GM12878 (cell line): ENCODE data around the gene THRB. TPM values are rescaled to one million over a fixed set of nuclear protein-coding genes. Genes with fewer than 3 reads are reported as not detected.

Experiments
- ATAC-seq: fragments of 200-7000 bp; cut with Tn5 transposase; 3 replicates; pipeline ENCODE4 v1.9.1; 2020; ENCODE audit warnings: mild to moderate bottlenecking, moderate library complexity
- BruUV-seq: library from RNA; stranded (reverse); fragments of 400-500 nt; replicated peaks from 2 replicates; lab custom pipeline; 2021; lab: Mats Ljungman, UMichigan
- CTCF ChIA-PET: fragments of 300-600 bp; sonication (Branson Sonifier 250); formaldehyde crosslinking; extraction: SDS; loops from one replicate; lab custom pipeline; 2021; ENCODE audit warnings: inconsistent platforms; lab: Yijun Ruan, JAX
- POLR2A ChIA-PET: fragments of 350-600 bp; formaldehyde crosslinking; extraction: SDS; loops from one replicate; lab custom pipeline; 2021; ENCODE audit warnings: inconsistent platforms; lab: Charles Lee
- RAD21 ChIA-PET: fragments of 300-600 bp; sonication (Branson Sonifier 250); formaldehyde crosslinking; loops from one replicate; lab custom pipeline; 2023; ENCODE audit warnings: antibody characterized with exemption; ENCODE audit not compliant: unreplicated experiment; lab: Charles Lee
- SMC1A ChIA-PET: fragments of 300-600 bp; sonication (Branson Sonifier 250); formaldehyde crosslinking; loops from one replicate; lab custom pipeline; 2023; ENCODE audit not compliant: unreplicated experiment, uncharacterized antibody; lab: Charles Lee
- DNase-seq: peaks from one replicate; pipeline ENCODE4 v3.0.0-alpha.2; 2011; ENCODE audit warnings: low read depth, low spot score
- FAIRE-seq: peaks from 3 replicates; lab custom pipeline; 2011; peaks lifted over from hg19 to GRCh38; lab: Jason Lieb, UNC
- H2AFZ ChIP-seq: 2 replicates; pipeline ENCODE4 v1.6.0; 2011; ENCODE audit warnings: low read depth, low read length, control low read depth; ENCODE audit not compliant: control insufficient read depth
- H3K27ac ChIP-seq: 2 replicates; pipeline ENCODE4 v1.5.1; 2011; ENCODE audit warnings: control low read depth; ENCODE audit not compliant: control insufficient read depth, insufficient read depth
- H3K27me3 ChIP-seq, 2 experiments: replicated peaks in 1 of 2; 2 replicates each; pipeline versions ENCODE4 v1.6.0 to v1.6.1; 2011; ENCODE audit warnings: low read length in 1 of 2; ENCODE audit not compliant: control insufficient read depth in 2 of 2, insufficient read depth in 2 of 2
- H3K36me3 ChIP-seq, 2 experiments: 2 replicates each; pipeline ENCODE4 v1.5.1; 2011; ENCODE audit warnings: low read length in 1 of 2; ENCODE audit not compliant: control insufficient read depth in 2 of 2, insufficient read depth in 2 of 2
- H3K4me1 ChIP-seq: 2 replicates; pipeline ENCODE4 v1.6.1; 2011; ENCODE audit warnings: mild to moderate bottlenecking, low read length, moderate library complexity, mixed read lengths; ENCODE audit not compliant: control insufficient read depth, insufficient read depth
- H3K4me2 ChIP-seq: 2 replicates; pipeline ENCODE4 v1.6.0; 2011; ENCODE audit warnings: control low read depth; ENCODE audit not compliant: control insufficient read depth, insufficient read depth
- H3K4me3 ChIP-seq: fragments of 200-600 bp; sonication (generic); 2 replicates; pipeline ENCODE4 v1.5.1; 2016
- H3K79me2 ChIP-seq: 2 replicates; pipeline ENCODE4 v1.6.0; 2011; ENCODE audit warnings: low read length; ENCODE audit not compliant: control insufficient read depth, insufficient read depth
- H3K9ac ChIP-seq: 2 replicates; pipeline ENCODE4 v1.8.0; 2011; ENCODE audit warnings: low read length, control low read depth, mixed read lengths; ENCODE audit not compliant: control insufficient read depth, insufficient read depth
- H3K9me3 ChIP-seq: replicated peaks from 3 replicates; pipeline ENCODE4 v1.5.1; 2011; ENCODE audit warnings: mild to moderate bottlenecking, low read length; ENCODE audit not compliant: control insufficient read depth, insufficient read depth
- H4K20me1 ChIP-seq: 2 replicates; pipeline ENCODE4 v1.6.0; 2011; ENCODE audit not compliant: control insufficient read depth, insufficient read depth
- BCL11A ChIP-seq: IDR thresholded peaks from 2 replicates; pipeline ENCODE4 v1.6.1; 2011; ENCODE audit warnings: low read depth, low read length
- BMI1 ChIP-seq: fragments of 450-650 bp; IDR thresholded peaks from 2 replicates; pipeline ENCODE4 v1.6.1; 2016; ENCODE audit warnings: mild to moderate bottlenecking, moderate library complexity, borderline replicate concordance
- CBFB ChIP-seq: IDR thresholded peaks from 2 replicates; pipeline ENCODE4 v1.6.1; 2016; ENCODE audit warnings: antibody characterized with exemption, low read depth
- CBX3 ChIP-seq: fragments of 200-600 bp; sonication (generic); IDR thresholded peaks from 2 replicates; pipeline ENCODE4 v1.6.1; 2016; ENCODE audit warnings: low read depth, borderline replicate concordance
- ESRRA ChIP-seq: IDR thresholded peaks from 2 replicates; pipeline ENCODE4 v1.6.1; 2012; ENCODE audit warnings: mild to moderate bottlenecking, low read length, improper control_type of control experiment
- FOXK2 ChIP-seq: fragments of 450-650 bp; IDR thresholded peaks from 2 replicates; pipeline ENCODE4 v1.6.1; 2017; ENCODE audit warnings: mild to moderate bottlenecking, moderate library complexity
- HDGF ChIP-seq: fragments of 450-650 bp; IDR thresholded peaks from 2 replicates; pipeline ENCODE4 v1.6.1; 2016; ENCODE audit warnings: antibody characterized with exemption
- IKZF1 ChIP-seq: fragments of 450-650 bp; conservative IDR thresholded peaks from 2 replicates; pipeline ENCODE4 v1.6.1; 2017; ENCODE audit warnings: antibody characterized with exemption, mild to moderate bottlenecking
- NFYB ChIP-seq: IDR thresholded peaks from 2 replicates; pipeline ENCODE4 v1.6.1; 2011; ENCODE audit warnings: low read depth, mild to moderate bottlenecking, low read length, improper control_type of control experiment, moderate library complexity; ENCODE audit not compliant: insufficient read depth
- PAX8 ChIP-seq: fragments of 450-650 bp; IDR thresholded peaks from 2 replicates; pipeline ENCODE4 v1.6.1; 2017; ENCODE audit warnings: mild to moderate bottlenecking, moderate library complexity
- ZNF207 ChIP-seq: fragments of 450-650 bp; IDR thresholded peaks from 2 replicates; pipeline ENCODE4 v1.6.1; 2014; ENCODE audit warnings: antibody characterized with exemption, mild to moderate bottlenecking, borderline replicate concordance
- ZNF274 ChIP-seq: IDR thresholded peaks from one replicate; pipeline ENCODE4 v1.8.0; 2011; ENCODE audit not compliant: insufficient read length, insufficient read depth
- WGBS: methylation state at CpG from one replicate; pipeline ENCODE4 v1.1.6; 2016; ENCODE audit warnings: low lambda C conversion rate; ENCODE audit not compliant: insufficient replicate concordance, insufficient coverage; ENCODE audit errors: missing lambda C conversion rate; 5-methylcytosine and 5-hydroxymethylcytosine counted together
- in situ Hi-C: fragments of 300-500 bp; cut with MboI; formaldehyde crosslinking; loops from 9 replicates; pipeline ENCODE4 v1.14.3; 2018; ENCODE audit warnings: mixed read lengths
- intact Hi-C: fragments of 100-400 bp; cut with micrococcal nuclease; formaldehyde crosslinking; loops from one replicate; pipeline ENCODE4 v1.14.2; 2022; ENCODE audit not compliant: unreplicated experiment
- polyA plus RNA-seq, 11 experiments: library from polyadenylated mRNA; depleted of rRNA in 4 of 11; unstranded in 6 of 11; stranded (reverse) in 5 of 11; fragments of >200 nt; fragmentation: Nextera tagmentation in 4 of 11; fragmentation: Illumina TruSeq in 1 of 11; extraction: Ambion mirVana in 4 of 11; extraction: Trizol in 1 of 11; gene quantifications; 1 replicate in 1 of 11; 2 replicates in 10 of 11; pipeline versions ENCODE4 v1.2.1 to v1.2.3, GENCODE V29; 2011 to 2016; ENCODE audit warnings: inconsistent platforms in 2 of 11, missing spikeins in 2 of 11, low read depth in 1 of 11
- total RNA-seq, 4 experiments: library from RNA; depleted of rRNA in 3 of 4; stranded (reverse); fragments of >200 nt in 3 of 4; fragmentation: Illumina TruSeq in 1 of 4; extraction: Trizol in 1 of 4; gene quantifications; 2 replicates each; pipeline versions ENCODE4 v1.2.1 to v1.2.3, GENCODE V29; 2013 to 2021
- TF ChIP-seq, protein P1 (sequence below): fragments of 150-350 bp; IDR thresholded peaks from 2 replicates; pipeline ENCODE4 v1.6.1; 2014; ENCODE audit warnings: mild to moderate bottlenecking, low read depth, low read length
- TF ChIP-seq, protein P2 (sequence below): IDR thresholded peaks from 2 replicates; pipeline ENCODE4 v1.6.1; 2012; ENCODE audit warnings: mild to moderate bottlenecking, low read depth, low read length
- TF ChIP-seq, protein P3 (sequence below): IDR thresholded peaks from 2 replicates; pipeline ENCODE4 v1.6.1; 2011; ENCODE audit warnings: low read depth, low read length, improper control_type of control experiment, borderline replicate concordance
- TF ChIP-seq, protein P4 (sequence below): fragments of 450-650 bp; IDR thresholded peaks from 2 replicates; pipeline ENCODE4 v1.6.1; 2018; ENCODE audit warnings: mild to moderate bottlenecking, low read depth, moderate library complexity; ENCODE audit not compliant: partially characterized antibody

THRB gene
- total and polyA plus RNA-seq, 10 of the 15 experiments (the other 5 are each of a cell fraction or from before 2014, with no cell fraction given): 0.05 TPM; not detected in 9

DNA sequence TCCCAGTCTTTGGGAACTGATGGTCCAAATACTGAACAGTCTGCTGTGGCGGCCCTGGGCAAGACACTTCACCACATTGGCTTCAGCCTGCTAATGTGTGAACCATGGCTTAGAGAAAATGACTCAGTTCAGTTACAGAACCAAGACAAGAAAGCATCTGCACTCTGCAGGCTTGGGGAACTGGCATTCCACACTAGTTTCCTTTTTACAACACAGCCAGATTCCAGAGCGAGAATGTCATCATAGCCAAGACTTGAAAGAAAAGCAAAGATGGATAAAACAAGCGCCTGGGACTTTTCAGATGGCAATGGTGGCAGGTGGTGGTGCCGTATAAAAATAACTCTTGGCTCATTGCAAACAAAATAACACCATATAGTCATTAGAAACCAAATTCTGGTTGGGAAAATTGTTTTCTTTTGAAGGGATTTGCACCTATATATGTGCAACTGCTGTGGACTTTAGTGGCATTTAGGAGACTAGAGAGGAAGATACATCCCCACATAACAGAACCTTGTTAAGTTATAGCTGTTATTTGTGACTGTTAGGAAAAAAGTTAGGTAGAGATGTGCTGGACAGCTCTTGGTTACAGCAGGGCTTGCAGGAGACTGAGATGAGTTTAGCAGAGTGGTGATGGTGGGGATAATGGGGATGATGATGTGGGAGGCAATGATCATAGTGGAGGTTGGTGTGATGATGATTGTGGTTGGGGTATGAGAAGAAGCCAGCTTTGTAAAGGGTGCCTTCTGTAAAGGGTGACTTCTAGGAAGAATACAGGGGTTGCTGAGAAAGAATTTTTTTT, 273.6 kb downstream of the THRB start:
- H3K9me3 ChIP-seq: no peaks in the 10 kb centered on the region
- SMC1A ChIA-PET: no interaction called here
- CTCF ChIA-PET: interaction anchor here (1.5 kb wide), 1 partner anchor 36 kb away, joined by 3 read pairs; no protein-coding TSS in a partner anchor
- peaks cover 0 to 4% of the 10 kb centered on the region in 2 experiments; a peak in 2 of 4 replicates for H3K27me3 ChIP-seq
- in situ Hi-C loops: no loop called here
- H2AFZ ChIP-seq: no peak overlapping the region
- H3K4me3 ChIP-seq: no peak overlapping the region
- ATAC-seq (peak; percentile 45; the same call in 1 of the 3 replicates), FAIRE-seq (no peak), DNase-seq (no peak)
- intact Hi-C loops: no loop called here
- WGBS: 25% methylated on average over 4 of the region's 4 CpGs
- RAD21 ChIA-PET: no interaction called here
- no peaks in the 10 kb centered on the region for H3K79me2 ChIP-seq
- H3K9ac ChIP-seq: no peak overlapping the region
- no peak overlapping the region for H3K4me2 ChIP-seq
- BruUV-seq: no TSS peak
- no peaks in the 10 kb centered on the region for H3K36me3 ChIP-seq
- H3K4me1 ChIP-seq: no peaks in the 10 kb centered on the region
- no peak overlapping the region for H3K27ac ChIP-seq
- POLR2A ChIA-PET: no interaction called here
- no peaks in the 10 kb centered on the region for H4K20me1 ChIP-seq
- TF ChIP-seq, protein P1, sequence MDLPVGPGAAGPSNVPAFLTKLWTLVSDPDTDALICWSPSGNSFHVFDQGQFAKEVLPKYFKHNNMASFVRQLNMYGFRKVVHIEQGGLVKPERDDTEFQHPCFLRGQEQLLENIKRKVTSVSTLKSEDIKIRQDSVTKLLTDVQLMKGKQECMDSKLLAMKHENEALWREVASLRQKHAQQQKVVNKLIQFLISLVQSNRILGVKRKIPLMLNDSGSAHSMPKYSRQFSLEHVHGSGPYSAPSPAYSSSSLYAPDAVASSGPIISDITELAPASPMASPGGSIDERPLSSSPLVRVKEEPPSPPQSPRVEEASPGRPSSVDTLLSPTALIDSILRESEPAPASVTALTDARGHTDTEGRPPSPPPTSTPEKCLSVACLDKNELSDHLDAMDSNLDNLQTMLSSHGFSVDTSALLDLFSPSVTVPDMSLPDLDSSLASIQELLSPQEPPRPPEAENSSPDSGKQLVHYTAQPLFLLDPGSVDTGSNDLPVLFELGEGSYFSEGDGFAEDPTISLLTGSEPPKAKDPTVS: no peak
- TF ChIP-seq CBX3 (no peak), ESRRA (no peak), BCL11A (no peak), FOXK2 (no peak), IKZF1 (no peak), BMI1 (no peak), CBFB (no peak), ZNF207 (no peak), NFYB (no peak), ZNF274 (no peak), PAX8 (no peak), HDGF (no peak)
- TF ChIP-seq, protein P2, sequence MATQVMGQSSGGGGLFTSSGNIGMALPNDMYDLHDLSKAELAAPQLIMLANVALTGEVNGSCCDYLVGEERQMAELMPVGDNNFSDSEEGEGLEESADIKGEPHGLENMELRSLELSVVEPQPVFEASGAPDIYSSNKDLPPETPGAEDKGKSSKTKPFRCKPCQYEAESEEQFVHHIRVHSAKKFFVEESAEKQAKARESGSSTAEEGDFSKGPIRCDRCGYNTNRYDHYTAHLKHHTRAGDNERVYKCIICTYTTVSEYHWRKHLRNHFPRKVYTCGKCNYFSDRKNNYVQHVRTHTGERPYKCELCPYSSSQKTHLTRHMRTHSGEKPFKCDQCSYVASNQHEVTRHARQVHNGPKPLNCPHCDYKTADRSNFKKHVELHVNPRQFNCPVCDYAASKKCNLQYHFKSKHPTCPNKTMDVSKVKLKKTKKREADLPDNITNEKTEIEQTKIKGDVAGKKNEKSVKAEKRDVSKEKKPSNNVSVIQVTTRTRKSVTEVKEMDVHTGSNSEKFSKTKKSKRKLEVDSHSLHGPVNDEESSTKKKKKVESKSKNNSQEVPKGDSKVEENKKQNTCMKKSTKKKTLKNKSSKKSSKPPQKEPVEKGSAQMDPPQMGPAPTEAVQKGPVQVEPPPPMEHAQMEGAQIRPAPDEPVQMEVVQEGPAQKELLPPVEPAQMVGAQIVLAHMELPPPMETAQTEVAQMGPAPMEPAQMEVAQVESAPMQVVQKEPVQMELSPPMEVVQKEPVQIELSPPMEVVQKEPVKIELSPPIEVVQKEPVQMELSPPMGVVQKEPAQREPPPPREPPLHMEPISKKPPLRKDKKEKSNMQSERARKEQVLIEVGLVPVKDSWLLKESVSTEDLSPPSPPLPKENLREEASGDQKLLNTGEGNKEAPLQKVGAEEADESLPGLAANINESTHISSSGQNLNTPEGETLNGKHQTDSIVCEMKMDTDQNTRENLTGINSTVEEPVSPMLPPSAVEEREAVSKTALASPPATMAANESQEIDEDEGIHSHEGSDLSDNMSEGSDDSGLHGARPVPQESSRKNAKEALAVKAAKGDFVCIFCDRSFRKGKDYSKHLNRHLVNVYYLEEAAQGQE: no peak
- TF ChIP-seq, protein P3, sequence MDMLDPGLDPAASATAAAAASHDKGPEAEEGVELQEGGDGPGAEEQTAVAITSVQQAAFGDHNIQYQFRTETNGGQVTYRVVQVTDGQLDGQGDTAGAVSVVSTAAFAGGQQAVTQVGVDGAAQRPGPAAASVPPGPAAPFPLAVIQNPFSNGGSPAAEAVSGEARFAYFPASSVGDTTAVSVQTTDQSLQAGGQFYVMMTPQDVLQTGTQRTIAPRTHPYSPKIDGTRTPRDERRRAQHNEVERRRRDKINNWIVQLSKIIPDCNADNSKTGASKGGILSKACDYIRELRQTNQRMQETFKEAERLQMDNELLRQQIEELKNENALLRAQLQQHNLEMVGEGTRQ: no peak
- TF ChIP-seq, protein P4, sequence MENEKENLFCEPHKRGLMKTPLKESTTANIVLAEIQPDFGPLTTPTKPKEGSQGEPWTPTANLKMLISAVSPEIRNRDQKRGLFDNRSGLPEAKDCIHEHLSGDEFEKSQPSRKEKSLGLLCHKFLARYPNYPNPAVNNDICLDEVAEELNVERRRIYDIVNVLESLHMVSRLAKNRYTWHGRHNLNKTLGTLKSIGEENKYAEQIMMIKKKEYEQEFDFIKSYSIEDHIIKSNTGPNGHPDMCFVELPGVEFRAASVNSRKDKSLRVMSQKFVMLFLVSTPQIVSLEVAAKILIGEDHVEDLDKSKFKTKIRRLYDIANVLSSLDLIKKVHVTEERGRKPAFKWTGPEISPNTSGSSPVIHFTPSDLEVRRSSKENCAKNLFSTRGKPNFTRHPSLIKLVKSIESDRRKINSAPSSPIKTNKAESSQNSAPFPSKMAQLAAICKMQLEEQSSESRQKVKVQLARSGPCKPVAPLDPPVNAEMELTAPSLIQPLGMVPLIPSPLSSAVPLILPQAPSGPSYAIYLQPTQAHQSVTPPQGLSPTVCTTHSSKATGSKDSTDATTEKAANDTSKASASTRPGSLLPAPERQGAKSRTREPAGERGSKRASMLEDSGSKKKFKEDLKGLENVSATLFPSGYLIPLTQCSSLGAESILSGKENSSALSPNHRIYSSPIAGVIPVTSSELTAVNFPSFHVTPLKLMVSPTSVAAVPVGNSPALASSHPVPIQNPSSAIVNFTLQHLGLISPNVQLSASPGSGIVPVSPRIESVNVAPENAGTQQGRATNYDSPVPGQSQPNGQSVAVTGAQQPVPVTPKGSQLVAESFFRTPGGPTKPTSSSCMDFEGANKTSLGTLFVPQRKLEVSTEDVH: no peak
